Liver (tissue), 3 donors: ENCODE data around the gene LTBP2.

Experiments
- CTCF ChIP-seq: fragments of 150-350 bp; IDR thresholded peaks from 2 replicates; pipeline ENCODE4 v1.5.1; 2017; ENCODE audit warnings: improper control_type of control experiment, low read depth, low read length; ENCODE audit not compliant: missing input control
- MAX ChIP-seq: IDR thresholded peaks from 2 replicates; pipeline ENCODE4 v1.6.1; 2016; ENCODE audit warnings: antibody characterized with exemption
- NR2F2 ChIP-seq: IDR thresholded peaks from 2 replicates; pipeline ENCODE4 v1.6.1; 2016; ENCODE audit warnings: antibody characterized with exemption
- TAF1 ChIP-seq: conservative IDR thresholded peaks from 2 replicates; pipeline ENCODE4 v1.6.1; 2016; ENCODE audit warnings: antibody characterized with exemption, mild to moderate bottlenecking
- donor health status: healthy.
- donor health status: healthy.

- no peak for TF ChIP-seq CTCF
- TF ChIP-seq MAX, result no peak
- TF ChIP-seq NR2F2, result peak; percentile 74
- no peak for TF ChIP-seq TAF1
Measured at GRCh38 chr14:74582910-74583581, 29.0 kb downstream of the LTBP2 start.
